HTR-8/SVneo (cell line): Measurements from ENCODE around the gene BBX.
A peak's percentile ranks its signal among the peaks of the same experiment; 100 is the strongest.
"Not testable (repeated sequence)": the region's sequence is repeated elsewhere in the genome, so short reads cannot be mapped to it uniquely, and the experiment has no call there.

Experiments
- DNase-seq: peaks from one replicate; pipeline ENCODE4 v3.0.0; 2011; ENCODE audit warnings: low spot score, mixed read lengths; ENCODE audit not compliant: insufficient read length
- FAIRE-seq: peaks from 2 replicates; lab custom pipeline; 2011; peaks lifted over from hg19 to GRCh38; lab: Jason Lieb, UNC

BBX gene

GRCh38 chr3:107824822-107825371, 302.1 kb downstream of the BBX start:
- no peak for FAIRE-seq
- DNase-seq: no peak

GRCh38 chr3:107825556-107825955, 302.8 kb downstream of the BBX start:
- DNase-seq (no peak), FAIRE-seq (no peak)

- DNase-seq (no peak), FAIRE-seq (no peak)
Observed at GRCh38 chr3:107826727-107827126, 304.0 kb downstream of the BBX start.

DNA sequence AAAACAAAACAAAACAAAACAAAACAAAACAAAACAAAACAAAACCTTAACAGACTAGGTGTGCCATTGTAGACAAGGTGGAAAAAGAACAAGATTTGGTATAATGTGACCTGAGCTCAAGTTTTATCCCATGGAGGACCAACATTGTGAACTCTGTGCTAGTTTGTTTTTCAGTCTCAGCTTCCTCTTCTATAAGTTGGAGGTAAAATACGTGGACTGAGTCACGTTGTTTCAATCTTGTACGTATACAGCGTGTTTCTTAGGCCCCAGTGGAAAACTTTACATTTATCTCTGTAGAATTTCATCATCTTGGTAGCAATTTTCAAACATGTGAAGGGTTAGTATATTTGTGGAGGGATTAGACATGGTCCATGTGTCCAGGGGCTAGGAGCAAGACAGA, 306.4 kb downstream of the BBX start:
- no peak for FAIRE-seq
- no peak for DNase-seq

DNA sequence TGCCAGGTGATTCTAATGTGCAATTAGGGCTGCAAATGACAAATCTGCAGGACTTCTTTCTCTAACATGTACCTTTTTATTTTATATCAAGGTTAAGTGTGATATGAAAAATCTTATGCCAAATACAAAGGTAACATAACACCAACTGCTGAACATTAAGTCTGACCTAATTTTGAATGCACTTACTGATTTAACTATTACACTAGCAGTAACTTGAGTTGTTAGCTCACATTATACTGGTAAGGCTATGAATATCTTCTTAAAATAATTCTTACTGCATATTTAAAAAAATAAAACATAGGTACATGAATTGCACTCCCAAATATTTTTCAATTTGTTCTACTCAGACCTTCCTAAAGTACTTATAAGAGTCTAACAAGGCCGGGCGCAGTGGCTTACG, 308.8 kb downstream of the BBX start:
- FAIRE-seq (no peak), DNase-seq (no peak)

GRCh38 chr3:107833043-107833442, 310.3 kb downstream of the BBX start:
- DNase-seq (no peak), FAIRE-seq (no peak)

- FAIRE-seq (no peak), DNase-seq (no peak)
Observed at GRCh38 chr3:107833722-107834416, 311.1 kb downstream of the BBX start.

DNA sequence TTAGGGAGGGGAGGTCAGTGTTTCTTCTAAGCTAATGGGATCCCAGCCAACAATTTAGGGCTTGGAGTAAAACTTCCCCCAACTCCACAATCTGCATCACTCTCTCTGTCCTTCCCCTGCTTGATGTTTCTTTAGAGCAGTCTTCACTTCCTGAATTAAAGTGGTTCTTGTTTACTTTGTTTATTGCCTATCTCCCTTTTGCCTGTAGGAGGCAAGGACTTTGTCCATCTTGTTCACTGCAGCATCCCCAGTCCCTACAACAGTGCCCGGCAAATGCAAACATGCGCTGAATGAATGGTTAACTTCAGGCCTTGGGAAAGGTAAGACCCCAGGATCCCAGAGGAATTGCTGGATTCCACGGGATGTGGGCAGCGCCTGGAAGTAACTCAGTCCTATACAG, 312.2 kb downstream of the BBX start:
- DNase-seq, FAIRE-seq: not testable (repeated sequence)

DNA sequence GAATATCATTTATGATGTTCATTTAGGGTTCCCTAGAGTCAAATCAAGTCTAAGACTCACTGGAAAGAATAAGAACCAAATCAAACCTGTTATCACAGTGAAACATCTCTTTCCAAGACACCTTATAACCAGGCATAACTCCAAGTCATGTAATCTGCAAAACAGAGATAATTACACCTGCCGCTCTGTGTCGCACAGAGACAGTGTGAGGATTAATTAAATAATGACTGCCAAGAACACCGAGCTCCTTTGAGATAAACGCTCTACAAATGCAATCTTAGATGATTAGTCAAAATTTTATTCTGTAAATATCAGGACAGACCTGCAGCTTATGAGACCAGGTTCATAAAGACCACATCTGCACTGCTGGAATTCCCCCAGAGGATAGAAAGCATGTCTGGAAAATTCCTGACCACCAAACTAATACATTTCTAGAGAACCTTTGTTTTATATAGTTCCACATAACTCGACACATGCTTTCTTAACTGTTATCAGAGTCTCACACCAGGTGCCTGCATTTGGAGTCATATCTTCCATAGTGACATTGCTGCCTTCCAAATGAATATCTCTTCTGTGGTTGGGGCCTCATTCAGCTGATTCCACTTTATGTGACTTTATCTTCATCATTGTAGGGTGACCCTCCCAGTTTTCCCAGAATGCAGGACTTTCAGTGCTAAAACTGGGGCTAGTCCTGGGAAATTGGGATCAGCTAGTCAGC, 315.3 kb downstream of the BBX start:
- DNase-seq (no peak), FAIRE-seq (no peak)

DNA sequence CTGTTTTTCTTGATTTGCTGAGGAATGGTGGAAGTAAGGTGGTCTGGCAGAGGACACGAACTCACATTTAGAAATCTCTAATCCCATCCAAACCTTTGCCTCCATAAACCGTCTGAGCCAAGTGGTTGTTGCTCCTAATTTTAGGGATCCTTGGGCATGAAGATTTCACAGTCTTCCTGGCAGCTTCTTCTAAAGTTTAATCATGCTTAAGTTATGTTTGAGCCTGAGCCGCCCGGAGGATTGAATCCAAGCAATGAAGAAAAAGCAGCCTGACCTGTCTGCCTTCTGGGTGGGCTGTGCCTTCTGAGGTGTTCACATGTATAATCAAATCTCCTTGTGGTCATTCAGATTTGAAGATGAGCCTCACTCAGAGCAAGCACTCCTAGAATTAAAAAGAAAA, 319.1 kb downstream of the BBX start:
- DNase-seq (no peak), FAIRE-seq (no peak)

GRCh38 chr3:107842940-107843339, 320.2 kb downstream of the BBX start:
- DNase-seq (no peak), FAIRE-seq (no peak)

GRCh38 chr3:107845380-107846278, 322.9 kb downstream of the BBX start:
- no peak for DNase-seq
- FAIRE-seq: no peak

- FAIRE-seq: peak; percentile 42
- DNase-seq: peak; percentile 66
Observed at GRCh38 chr3:107846279-107846852, 323.6 kb downstream of the BBX start.

GRCh38 chr3:107847791-107848190, 325.0 kb downstream of the BBX start:
- no peak for FAIRE-seq

DNA sequence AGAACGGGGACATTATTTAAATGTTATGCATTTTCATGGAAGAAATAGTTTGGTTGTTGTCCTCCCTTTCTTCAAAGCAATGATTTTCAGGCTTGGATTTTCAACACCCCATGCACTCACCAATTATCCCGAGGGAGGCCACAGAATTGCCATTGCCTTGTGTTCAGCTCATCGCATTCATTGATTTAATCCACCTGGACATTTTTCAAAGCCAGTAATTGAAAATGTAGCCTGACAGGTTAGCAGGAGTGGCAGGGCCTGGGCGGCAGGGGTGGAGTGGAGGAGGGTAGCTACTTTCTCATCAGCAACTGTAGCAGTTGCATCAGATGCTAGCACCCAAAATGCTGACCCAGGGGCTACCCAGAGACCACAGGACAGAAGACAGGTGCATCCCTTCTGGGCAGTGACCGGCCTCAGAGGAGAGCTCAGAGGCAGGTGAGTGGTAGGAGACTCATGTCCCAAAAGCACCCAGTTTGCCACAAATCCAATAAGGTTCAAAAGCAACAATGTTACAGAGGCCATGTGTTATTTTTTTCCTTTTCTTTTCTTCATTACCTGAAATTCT, 325.7 kb downstream of the BBX start:
- FAIRE-seq (no peak), DNase-seq (no peak)

More at GRCh38 chr3:107847791-107848190, 325.0 kb downstream of the BBX start:
- no peak for DNase-seq

- DNase-seq (no peak), FAIRE-seq (no peak)
Observed at GRCh38 chr3:107850681-107851080, 327.9 kb downstream of the BBX start.

GRCh38 chr3:107853821-107854220, 331.1 kb downstream of the BBX start:
- no peak for FAIRE-seq
- no peak for DNase-seq

GRCh38 chr3:107854733-107855132, 332.0 kb downstream of the BBX start:
- DNase-seq: no peak
- no peak for FAIRE-seq

DNA sequence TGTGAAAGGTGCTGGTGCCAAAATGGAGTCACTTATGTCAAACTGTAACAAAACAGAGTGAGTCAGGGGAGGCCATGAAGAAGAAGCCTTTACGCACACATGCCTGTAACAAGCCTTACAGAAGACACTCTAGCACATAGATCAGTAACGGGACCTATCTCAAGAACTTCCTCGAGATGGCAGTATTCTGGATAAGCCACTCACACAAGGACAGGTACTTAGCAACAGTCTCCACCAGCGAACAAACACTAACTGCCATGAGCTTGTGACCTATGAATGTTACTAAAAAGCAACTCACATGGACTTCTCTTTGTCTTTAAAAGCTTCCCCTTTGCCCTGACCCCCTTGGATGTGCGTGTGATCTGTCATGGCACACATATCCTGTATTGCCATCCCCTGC, 332.9 kb downstream of the BBX start:
- FAIRE-seq (no peak), DNase-seq (peak; percentile 20)

DNA sequence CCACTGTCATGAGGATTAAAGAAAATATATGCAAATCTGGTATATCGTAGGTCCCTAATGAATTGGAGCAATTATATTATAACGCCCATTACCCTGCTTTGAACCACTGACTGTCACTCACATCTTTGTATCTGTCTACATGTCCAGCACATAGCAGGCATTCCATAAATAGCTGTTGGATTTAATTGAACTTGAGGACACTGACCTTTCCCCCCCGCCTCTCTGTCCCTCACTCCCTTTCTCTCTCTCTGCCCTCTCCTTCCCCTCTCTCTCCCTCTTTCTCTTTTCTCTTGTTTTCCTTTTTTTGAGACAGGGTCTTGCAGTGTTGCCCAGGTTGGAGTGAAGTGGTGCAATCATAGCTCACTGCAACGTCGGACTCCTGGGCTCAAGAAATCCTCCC, 335.1 kb downstream of the BBX start:
- DNase-seq (no peak), FAIRE-seq (no peak)
